Fibroblast of skin of abdomen (primary cell): ENCODE results near the gene SMTNL2.

Experiments
- DNase-seq: peaks from one replicate; pipeline ENCODE4 v3.0.0-alpha.2; 2013

Gene SMTNL2

DNA sequence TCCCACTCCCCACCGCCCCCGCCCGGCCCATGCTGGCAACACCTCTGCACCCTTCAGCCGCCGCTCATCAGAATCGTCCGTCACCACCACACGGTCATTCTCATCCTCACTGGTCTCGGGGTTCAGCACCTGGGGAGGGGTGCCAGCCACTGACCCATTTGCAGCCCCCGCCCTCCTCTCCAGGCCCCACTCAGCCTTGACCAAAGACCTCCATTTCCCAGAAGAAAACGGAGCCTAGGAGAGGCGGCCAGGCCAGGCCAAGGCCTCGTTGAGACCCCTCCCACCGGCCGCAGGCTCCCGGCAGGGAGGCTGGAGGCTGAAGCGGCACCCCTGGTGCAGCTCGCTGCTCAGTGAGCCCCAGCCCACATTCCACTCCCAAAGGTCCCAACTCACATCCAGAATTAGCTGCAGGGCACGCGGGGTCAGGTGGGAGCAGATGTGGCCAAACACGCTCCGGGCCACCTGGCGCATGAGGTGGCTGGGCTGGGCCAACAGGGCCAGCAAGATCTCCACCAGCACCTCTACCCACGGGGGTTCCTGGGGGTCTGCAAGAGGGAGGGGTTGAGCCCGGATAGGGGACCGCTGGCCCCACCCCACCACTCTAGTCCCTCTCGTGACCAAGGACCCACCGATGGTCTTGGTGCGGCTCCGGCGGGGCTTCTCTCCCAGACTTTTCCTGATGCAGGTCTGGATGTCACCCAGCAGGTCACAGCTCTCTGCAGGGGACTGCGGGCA lies 38.9 kb upstream of the SMTNL2 start:
- DNase-seq = no peak

DNA sequence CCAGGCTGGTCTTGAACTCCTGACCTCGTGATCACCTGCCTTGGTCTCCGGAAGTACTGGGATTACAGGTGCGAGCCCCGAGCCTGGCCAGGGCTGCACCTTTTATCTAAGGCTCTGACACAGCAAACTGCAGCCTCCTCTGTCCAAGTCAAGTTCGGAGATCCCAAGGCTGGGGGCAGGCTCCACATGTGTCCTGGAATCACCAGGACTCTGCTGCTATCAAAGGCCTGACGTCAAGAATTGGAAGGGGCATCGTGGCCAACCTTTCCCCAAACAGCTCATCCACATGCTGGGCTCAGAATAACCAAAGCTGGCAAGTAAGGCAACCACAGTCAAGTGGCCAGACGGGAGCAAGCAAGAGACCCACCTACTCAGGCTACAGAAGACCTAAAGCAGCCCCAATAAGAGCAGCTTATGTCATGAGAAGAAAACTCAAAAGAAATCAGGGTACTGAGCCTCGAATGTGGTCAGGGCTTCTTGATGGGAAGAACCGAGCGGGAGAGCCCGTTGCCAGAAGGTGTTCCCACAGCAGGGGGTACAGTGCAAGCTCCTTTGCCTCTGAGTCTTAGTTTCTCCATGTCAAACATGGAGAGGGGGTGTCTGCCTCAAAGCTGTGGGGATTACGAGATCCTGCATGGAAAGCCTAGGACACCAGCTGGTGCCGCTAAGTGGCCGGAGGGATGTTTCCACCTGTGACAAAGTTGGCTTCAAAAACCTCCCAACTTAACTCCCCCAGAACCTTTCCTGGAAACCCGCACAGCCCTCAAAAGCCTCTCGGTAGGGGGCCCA lies 37.0 kb upstream of the SMTNL2 start:
- no peak for DNase-seq

DNA sequence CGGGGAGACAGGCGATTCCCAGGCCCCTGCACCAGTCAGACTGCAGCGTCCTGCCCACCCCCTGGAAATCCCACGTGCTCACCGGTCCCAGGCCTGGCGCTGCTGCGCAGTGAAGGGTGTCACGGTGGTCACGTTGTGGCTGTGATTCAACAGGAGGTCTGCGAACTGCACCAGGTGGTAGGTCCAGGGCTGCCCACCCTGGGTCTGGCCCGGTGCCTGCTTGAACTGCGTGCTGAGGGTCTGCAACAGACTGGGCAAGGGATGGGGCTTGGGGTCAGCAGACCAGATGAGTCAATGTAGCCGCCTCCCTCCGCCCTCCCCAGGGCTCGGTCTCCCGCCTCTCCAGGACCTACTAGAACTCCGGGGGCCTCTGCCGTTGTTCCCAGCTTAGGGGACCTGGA lies 36.3 kb upstream of the SMTNL2 start:
- no peak for DNase-seq

DNA sequence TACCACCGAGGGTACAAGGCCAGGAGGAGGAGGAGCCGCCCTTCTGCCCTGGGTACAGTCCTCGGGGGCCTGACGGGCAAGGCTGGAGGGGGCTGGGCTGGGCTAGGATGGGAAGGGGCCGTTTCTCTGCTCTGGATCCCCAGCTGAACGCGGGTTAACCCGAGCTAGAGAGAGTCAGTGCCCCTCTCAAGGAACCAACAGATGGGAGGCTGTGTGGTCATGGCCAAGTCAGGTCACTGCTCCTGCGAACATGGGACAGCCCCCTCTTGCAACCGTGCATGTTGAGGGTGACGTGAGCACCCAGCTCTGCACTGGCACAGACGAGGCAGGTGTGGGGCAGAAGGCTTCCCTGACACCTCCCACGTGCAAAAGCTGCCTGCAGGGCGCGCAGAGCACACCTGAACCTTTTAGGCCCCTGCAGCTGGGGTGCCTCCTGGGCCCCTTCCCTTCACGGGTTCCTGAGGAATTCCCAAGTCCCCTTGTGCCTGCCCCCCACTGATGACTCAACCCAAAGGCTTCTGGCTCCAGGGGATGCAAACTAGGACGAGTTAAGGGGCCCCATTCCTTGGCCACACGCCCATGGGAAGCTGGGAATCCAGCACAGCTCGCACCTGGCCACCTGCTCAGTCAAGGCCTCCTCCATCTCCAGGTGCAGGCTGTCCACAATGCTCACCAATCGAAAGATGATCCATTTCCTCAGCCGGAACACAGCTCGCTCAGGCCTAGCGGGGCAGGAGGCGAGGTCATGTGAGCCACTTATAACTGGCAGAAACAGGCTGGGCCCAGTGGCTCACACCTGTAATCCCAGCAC lies 35.4 kb upstream of the SMTNL2 start:
- DNase-seq = no peak

DNA sequence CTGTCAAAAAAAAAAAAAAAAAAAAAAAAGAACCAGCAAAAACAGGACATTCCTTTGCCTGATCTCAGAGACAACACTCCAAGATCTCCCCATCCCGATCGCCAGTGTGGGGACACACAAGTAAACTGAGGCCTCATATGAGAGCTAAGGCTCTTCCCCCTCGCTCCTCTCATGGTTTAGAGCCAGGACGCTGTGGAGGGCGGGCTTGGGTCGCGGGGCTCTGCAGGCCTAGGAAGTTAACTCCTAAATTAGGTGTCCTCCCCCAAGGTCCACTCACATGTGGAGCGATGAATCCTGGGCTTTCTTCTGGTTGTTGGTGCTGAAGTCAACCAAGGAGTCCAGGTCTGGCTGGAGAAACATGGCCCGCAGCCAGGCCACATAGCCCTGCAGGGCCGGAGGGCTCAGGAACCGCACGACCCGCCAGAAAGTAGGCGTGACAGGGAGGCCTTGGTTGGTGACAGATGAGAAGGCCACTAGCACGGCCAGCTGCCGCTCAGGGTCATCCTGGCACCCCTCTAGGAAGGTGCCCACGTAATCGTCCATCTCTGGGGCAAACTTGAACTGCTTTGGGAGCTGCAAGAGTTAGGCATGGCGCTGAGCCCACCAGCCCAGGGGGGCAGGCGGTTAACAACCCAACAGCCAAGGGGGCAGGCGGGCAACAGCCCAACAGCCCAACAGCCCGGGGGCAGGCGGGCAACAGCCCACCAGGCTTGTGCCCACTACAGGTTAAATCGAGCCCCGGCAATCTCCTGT lies 34.4 kb upstream of the SMTNL2 start:
- no peak for DNase-seq

DNA sequence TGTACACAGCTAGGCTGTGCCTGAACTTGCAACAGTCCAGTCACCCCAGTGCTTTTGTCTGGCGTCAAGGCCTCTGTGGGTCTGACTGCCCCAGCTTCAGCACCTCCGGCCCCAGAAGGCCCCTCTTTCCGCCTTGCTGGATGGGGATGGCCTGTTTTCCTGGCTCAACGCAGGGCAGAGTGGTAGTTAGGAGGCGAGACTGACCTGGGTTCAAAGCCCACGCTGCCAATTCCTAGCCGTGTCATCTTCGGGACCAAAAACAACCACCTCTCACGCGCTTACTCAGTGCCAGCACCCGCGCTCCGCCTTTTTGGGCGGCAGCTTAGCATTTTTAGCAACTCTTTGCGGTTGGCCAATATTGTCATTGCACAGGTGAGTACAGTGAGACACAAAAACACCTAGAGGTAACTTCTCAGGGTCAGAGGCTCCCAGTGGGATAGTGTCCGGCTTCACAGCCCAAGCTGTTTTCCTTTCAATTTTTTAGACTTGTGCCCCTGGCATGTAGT lies 33.7 kb upstream of the SMTNL2 start:
- no peak for DNase-seq

DNA sequence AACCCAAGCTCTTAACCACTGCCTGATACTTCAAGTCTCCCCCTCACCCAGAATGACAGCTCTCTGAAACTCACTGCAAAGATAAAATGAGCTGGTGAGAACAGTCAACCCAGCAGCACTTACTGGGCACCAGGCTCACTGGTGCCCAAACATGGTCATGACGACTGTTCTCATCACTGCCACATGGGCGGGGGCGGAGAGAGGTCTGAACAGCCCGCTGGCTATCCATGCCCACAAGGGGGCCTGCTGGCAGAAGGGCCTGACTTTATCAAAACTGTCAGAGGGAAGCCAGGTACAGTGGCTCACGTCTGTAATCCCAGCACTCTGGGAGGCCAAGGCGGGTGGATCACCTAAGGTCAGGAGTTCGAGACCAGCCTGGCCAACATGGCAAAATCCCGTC lies 33.2 kb upstream of the SMTNL2 start:
- no peak for DNase-seq

DNA sequence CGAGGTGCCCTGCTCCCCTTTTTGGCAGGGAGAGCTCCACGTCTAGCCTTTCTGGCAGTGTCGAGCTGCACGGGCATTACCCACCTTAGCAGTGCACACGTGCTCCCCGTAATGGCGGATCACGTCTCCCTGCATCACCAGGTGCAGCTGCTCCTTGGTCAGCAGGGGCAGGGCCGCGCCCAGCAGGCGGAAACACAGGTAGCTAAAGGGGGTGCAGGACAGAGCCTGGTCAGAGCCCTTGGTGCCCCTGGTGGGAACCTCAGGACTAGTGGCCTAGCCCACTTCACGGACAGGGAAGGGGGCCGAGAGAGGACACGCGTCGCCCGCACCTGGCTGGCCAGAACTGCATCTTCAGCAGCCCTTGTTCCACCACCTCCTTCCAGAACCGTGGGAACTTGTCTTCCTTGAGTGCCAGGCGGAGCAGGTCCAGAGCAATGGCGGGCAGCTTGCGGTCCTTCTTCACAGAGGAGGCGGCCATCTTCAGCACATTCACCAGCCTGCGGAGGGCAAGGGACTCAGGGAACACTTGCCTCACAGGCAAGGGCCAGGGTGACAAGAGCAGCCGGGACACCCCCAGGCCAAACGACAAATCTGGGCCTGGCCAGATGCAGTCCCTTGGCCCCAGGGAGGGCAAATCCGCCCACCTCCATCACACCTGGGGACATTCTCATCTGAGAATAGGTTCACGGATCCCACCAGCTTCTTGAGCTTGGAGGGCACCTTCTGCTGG lies 32.4 kb upstream of the SMTNL2 start:
- no peak for DNase-seq

DNA sequence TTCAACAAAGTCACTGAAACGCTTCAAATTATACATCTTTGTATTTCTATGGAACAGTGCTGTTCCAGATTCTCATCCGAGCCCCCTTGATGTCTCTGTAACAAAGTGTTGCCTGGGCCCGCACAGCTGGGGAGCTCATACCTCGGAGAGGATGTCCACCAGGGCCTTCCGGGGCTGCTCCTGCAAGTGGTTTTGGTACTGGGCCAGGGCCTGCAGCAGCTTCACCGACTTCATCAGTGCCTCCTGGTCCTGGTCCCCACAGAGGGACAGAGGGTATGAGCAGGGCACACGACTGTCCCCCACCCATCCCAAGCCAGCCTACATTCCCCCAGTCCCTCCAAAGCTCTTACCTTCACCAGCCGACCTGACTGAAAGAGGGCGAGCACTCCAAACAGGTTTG lies 30.7 kb upstream of the SMTNL2 start:
- no peak for DNase-seq

DNA sequence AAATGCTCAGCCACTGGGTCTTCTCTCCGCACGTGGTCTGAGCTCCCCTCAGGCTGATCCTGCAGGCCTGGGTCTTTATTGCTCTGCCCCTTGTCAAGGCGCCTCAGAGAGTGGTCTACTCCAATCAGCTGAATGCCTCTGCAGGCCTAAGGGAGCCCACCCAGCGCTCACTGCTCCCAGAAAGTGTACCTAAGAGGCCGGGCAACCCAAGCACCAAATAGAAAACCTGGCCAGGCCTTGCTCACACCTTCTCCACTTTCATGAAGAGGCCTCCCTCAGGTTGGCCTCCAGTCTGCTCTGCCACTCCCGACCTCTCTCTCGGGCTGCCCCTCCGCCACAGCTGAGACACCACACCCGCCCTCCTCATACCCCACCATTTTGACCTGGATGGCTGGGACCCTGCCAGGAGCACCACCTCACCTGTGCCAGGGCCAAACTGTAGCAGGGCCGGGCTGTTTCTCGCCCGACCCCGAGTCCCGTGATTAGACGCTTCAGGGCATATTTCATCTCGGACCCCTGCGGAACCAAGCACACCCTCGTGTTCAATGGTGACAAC lies 29.8 kb upstream of the SMTNL2 start:
- DNase-seq = no peak

DNA sequence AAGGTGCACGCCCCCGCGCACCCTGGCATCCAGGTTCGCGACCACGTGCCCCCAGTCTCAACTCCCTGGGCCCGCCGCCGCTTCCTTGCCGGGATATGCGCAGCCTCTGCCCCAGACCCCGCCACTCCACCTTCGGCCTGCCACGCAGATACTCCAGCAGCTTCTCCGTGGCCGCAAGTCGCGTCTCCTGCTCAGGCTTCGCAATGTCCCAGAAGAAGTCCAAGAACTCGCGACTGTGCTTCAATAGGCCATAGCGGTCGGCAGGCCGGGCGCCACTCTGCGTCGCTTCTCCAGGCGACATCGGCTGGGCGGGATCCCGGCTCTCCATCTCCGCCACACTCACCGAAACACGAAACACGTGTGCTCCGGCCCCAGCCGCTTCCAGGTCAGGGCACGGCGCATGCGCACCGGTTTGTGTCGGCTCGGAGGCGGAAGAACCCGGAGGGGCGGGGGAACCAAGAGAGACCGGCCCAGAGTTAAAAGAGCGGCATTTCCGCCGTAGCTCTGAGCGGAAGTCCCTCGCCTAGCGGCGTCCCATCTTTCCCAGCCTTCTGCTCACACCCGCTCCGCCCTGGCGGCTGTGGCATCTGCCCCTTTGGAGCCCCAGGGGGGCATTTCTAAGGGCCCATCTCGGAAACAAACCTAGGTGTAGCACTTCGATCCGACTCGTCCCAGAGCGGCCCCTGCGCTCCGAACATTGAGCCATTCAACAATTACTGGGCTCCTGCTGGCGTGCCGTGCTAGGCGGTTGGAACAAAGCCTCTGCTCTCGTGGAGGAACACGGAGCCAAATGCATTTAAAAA lies 29.1 kb upstream of the SMTNL2 start, which contains the start of gene MYBBP1A:
Gene MYBBP1A, minus strand, starts transcription at position 388 of the 803 bp plus-strand sequence. Its CDS starts 60 bp downstream, at position 328.
- peak; percentile 95 for DNase-seq

DNA sequence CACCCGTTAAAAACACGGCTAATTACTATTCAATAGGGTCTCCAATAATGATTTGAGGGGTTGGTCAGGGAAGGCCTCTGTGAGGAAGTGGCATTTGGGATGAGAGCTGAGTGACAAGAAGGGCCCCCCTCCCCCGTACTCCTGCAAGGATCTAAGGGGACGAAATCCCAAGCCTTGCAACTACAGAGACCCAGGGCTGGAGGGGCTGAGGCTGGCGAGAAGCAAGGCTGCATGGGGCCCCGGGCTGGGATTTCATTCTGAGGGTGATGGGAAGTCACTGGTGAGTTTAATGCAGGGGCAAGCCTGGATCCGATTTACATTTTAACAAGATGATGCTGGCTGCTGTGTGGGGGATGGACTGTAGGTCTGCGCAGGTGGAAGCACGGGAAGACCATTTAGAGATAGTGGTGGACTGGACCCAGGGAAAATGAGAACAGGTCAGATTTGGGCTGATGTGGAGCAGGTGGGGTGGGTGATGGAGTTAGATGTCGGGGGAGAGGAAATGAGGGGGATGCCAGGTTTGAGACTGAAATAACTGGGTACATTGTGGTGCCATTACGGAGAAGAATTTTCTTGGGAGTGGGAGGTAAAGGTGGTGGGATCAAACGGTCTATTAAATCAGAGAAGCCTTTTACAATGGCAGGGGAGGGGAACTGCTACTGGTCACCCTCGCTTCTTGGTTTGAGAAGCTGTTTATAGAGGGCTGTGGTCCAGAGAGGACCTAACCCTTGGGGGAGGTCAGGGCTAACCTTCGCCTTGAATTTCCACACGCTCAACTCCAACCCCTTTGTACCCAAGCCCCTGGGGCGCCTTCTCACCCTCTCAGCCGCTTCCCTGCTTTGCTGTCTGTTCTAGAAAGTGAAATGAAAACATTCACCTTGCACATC lies 28.2 kb upstream of the SMTNL2 start:
- DNase-seq = no peak

DNA sequence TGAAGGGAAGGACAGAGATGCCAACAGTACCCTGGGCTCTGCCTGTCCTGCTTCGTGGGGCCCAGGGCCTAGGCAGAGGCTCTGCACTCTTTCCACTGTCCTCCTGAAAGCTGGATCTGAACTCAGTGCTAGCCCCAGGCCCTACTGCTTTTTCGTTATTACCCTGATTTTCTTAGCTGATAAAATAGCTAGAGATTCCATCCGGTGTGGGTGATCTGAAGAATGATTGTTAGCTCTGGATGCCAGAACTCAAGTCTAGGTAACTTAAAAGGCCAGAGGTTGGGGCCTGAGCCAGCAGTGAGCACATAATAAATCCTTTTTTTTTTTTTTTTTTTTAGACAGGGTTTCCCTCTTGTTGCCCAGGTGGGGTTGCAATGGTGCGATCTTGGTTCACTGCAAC lies 27.3 kb upstream of the SMTNL2 start:
- DNase-seq = no peak

DNA sequence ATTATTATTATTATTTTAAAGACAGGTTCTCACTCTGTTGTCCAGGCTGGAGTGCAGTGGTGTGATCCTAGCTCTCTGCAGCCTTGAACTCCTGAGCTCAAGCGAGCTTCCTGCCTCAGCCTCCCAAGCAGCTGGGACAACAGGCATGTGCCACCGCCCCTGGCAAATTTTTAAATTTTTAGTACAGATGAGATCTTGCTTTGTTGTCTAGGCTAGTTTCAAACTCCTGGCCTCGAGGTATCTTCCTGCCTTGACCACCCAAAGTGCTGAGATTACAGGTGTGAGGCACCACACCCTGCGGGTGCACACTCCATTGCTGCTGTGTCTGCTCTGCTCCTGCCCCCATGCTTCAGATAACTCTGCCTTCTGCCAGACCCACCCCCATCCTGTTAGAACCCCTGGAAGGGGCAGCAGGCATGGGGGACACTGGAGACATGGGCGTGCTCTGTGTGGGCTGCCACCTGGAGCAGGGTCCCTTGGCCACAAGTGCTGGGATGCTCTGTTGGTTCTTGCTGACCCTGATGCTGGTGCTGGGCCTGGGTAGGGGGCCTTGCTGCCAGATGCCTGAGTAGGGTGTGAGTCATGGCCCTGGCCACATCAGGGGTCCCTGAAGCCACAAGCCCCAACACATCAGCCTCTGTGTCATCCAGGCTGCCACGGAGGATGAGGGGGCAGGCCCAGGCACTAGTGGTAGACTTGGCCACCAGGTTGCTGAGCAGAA lies 26.5 kb upstream of the SMTNL2 start:
- no peak for DNase-seq

DNA sequence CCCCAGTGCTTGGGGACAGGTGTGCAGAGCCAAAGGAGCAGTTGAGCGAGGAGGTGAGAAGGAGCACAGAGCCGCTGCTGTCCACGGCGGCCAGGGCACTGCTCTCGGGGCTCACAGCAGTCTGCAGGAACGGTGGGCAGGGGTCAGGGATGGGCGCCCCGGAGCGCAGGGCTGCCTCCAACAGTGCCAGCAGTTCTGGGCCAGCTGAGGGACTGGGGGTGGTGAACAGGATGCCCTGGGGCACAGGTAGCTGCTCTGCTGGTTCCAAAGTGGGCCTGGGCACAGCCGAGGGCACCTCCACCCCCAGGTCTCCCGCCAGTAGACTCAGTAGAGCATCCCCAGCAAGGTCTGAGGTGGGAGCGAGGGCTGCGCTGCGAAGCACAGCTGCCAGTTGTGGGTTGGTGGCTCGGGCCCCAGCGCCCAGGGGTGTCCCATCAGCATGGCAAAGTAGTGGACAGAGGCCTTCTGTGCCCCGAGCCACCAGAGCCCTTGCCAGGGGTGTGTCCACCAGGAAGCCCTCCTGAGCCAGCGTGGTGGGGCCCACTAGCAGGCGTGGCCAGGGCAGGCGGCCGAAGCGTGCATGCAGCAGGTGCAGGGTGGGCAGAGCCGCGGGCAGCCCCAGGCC lies 25.9 kb upstream of the SMTNL2 start:
- DNase-seq = no peak

DNA sequence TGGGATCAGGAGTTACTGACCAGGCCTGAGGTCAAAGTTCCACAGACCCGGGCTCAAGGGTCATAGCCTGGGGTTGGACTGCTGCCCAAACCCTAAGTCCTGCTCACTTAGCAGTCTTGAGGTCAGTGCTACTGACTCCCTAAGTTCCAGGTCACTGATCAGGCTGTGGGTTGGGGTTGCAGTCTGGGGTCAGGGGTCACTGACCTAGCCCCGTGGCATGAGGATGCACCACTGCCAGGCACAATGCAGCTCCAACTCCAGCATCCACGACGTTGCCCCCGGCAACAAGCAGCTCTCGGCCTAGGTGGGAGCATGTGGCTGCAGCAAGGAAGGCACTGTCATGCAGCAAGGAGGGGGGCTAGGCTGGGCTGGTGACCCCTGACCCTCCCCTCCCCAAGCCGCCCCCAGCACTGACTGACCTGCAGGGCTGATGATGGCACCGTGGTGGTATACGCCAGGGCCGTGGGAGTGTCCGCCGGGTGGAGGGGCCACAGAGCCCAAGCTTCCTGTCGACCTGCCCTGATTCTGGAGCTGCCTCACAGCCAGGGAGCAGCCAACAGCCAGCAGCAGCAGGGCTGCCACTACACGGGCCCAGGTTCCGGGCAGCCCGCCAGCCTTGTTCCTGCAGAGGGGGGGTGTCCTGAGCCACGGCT lies 25.1 kb upstream of the SMTNL2 start:
- no peak for DNase-seq

DNA sequence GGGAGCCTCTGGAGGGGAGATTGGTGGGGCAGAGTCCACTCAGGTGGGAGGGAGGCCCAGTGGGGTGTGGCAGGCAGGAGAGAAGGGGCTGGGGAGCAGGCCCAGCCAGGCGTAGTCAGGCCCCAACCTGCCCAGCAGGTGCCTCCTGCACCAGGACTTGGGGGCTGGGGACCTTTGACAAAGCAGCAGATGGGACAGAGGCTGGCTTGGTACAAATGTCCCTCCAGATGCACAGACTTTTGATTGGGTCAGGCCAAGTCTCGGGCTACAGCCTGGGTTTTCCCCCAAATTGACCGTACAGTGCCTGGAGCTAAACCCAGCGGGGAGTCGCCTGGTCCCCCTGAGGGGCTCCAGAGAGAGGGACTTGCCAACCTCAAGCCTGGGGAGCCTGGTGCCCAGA lies 24.4 kb upstream of the SMTNL2 start:
- no peak for DNase-seq

DNA sequence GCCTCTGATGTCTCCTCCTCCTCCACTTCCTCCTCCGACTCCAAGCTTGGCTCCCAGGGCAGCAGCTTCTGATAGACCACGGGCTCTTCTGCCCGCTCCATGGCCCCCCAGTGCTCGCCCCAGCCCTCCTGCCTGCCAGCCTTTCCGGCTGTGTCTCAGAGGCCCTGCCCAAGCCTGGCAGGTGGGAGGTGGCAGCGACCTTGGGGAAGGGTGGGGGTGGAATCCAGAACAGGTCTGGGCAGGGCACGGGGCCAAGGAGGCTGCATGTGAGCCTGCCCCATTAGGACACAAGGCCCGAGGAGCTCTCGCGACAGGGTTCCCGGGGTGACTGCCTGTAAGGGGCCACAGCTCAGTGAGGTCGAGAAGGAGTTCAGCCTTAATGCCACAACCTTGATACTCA lies 23.9 kb upstream of the SMTNL2 start, which contains the start of gene GGT6:
Gene GGT6, minus strand, starts transcription at position 157 of the 400 bp plus-strand sequence. Its CDS starts 56 bp downstream, at position 101.
- no peak for DNase-seq
